ENCODE results near the gene TECTB. TPM values are rescaled to one million over a fixed set of nuclear protein-coding genes. Genes with fewer than 3 reads are reported as not detected.
A peak's percentile ranks its signal among the peaks of the same experiment; 100 is the strongest.

Gene TECTB
- total RNA-seq, 1 donor from 2014 or later, result not detected

DNA sequence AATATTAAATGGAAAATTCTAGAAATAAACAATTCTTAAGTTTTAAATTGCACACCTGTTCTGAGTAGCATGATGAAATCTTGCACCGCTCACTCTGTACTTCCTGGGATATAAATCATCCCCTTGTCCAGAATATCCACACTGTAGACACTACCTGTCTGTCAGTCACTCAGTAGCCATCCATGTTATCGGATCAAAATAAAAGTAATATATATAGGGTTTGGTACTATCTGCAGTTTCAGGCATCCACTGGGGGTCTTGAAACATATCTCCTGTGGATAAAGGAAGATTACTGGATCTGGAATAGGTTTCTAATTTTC is 6.8 kb downstream of the TECTB start:
- Histone ChIP-seq H3K4me1 (no peaks in the 10 kb centered on the region), H3K27ac (no peak overlapping the region), H3K9me3 (no peaks in the 10 kb centered on the region), H3K27me3 (no peaks in the 10 kb centered on the region), H3K36me3 (no peaks in the 10 kb centered on the region), H3K4me3 (no peak overlapping the region)
- ATAC-seq (no peak), DNase-seq (no peak)
- intact Hi-C loops (cut with DNase I), result no loop called here
- TF ChIP-seq, protein P1, sequence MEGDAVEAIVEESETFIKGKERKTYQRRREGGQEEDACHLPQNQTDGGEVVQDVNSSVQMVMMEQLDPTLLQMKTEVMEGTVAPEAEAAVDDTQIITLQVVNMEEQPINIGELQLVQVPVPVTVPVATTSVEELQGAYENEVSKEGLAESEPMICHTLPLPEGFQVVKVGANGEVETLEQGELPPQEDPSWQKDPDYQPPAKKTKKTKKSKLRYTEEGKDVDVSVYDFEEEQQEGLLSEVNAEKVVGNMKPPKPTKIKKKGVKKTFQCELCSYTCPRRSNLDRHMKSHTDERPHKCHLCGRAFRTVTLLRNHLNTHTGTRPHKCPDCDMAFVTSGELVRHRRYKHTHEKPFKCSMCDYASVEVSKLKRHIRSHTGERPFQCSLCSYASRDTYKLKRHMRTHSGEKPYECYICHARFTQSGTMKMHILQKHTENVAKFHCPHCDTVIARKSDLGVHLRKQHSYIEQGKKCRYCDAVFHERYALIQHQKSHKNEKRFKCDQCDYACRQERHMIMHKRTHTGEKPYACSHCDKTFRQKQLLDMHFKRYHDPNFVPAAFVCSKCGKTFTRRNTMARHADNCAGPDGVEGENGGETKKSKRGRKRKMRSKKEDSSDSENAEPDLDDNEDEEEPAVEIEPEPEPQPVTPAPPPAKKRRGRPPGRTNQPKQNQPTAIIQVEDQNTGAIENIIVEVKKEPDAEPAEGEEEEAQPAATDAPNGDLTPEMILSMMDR (IDR thresholded peaks at IDR 0.05), result no peak

DNA sequence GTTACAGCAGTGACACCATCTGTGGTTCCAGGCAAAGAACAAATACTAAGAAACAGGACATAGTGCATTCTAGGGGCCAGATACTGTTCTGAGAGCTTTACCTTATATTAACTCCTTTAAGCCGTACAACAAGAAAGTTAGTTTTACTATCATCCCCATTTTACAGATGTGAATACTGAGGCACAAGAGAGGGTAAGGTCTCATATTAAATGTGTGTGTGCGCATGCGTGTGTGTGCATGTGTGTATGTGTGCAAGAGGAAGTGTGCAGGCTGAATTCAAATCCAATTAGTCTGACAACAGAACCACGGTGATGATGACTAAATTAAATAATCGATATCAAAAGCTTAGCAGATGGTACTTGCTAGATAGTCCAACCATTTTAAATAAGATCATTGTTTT is 11.0 kb downstream of the TECTB start:
- Histone ChIP-seq H3K27ac (no peak overlapping the region), H3K36me3 (no peaks in the 10 kb centered on the region)
- ATAC-seq, result no peak

DNA sequence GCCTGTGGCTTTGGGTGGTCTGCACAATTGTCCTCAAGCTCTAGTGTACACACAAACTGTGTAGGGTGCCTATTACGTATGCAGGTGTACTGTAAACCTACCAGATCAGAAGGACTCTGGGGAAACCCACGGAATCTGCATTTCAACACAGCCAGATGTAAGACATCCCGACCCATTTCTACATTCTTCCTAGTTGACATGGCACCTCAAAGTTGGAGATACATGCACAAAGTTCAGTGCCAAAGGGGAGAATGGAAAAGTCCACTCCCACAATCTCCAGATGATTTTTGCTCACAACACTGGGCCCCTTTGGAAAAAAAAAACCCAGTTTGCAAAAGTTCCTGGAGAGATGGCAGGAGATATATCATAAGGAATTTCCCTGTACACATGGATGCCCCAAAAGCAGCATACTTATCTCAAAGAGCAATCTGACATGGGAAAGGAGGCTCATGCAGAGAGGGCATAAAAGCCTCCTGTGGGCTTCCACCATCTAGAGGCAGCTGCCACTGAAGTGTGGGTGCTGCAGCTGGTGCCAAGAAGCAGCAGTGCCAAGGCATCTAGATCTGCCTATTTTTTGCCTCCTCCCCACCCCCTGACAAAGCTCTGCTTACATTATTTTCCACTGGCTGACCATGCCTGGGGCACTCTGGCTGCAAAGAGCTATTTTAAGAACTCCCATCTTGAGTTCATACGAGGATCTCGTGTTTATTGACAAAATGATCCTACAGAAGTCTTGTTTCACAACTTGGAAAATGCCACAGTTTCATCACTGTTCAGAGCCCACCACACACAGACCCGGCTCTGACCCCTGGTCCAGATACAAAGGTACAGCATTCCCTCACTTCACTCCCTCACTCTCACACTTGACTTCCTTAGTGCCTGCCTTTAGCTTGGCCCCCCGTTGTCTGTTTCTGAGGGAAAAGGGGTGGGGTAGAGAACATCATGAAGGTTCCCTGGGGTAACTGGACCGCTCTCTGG is 12.9 kb downstream of the TECTB start:
- H3K4me3 ChIP-seq, result no peak overlapping the region
- DNase-seq (no peak), ATAC-seq (peak; percentile 47)
- H3K36me3 ChIP-seq, result no peaks in the 10 kb centered on the region
- no peaks in the 10 kb centered on the region for H3K27me3 ChIP-seq
- intact Hi-C loops (cut with DNase I), result no loop called here
- H3K4me1 ChIP-seq, result peaks cover 3% of the 10 kb centered on the region
- TF ChIP-seq, protein P1 (IDR thresholded peaks at IDR 0.05), result no peak
- H3K9me3 ChIP-seq, result no peaks in the 10 kb centered on the region
- no peak overlapping the region for H3K27ac ChIP-seq

More for the DNA sequence above, 11.0 kb downstream of the TECTB start:
- TF ChIP-seq, protein P1 (IDR thresholded peaks at IDR 0.05), result no peak
- Histone ChIP-seq H3K27me3 (no peaks in the 10 kb centered on the region), H3K9me3 (no peaks in the 10 kb centered on the region), H3K4me3 (no peak overlapping the region), H3K4me1 (peaks cover 3% of the 10 kb centered on the region)
- no peak for DNase-seq
- intact Hi-C loops (cut with DNase I), result no loop called here

DNA sequence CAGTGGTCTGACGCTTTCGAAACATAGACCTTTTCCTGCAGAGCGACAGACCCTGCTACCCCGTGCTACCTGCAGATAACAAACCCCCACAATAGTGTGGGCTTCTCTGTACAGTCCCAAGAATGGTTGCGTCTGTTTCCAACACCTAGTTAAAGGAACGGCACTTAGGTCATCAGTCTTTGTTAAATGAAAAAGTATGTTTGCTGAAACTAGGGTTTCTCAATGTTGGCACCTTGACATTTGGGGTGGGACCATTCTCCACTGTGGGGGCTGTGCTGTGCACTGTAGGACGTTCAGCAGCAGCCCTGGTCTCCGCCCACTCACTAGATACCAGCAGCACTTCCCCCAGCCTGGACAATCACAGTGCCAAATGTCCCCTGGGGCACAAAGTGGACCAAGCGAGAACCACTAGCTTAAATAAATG is 13.7 kb downstream of the TECTB start:
- H3K27ac ChIP-seq, result no peak overlapping the region
- peaks cover 3% of the 10 kb centered on the region for H3K4me1 ChIP-seq
- no peak for DNase-seq
- intact Hi-C loops (cut with DNase I), result no loop called here
- no peaks in the 10 kb centered on the region for H3K36me3 ChIP-seq
- no peaks in the 10 kb centered on the region for H3K9me3 ChIP-seq
- TF ChIP-seq, protein P1 (IDR thresholded peaks at IDR 0.05), result no peak
- no peaks in the 10 kb centered on the region for H3K27me3 ChIP-seq
- H3K4me3 ChIP-seq, result no peak overlapping the region
- ATAC-seq, result peak; percentile 38

DNA sequence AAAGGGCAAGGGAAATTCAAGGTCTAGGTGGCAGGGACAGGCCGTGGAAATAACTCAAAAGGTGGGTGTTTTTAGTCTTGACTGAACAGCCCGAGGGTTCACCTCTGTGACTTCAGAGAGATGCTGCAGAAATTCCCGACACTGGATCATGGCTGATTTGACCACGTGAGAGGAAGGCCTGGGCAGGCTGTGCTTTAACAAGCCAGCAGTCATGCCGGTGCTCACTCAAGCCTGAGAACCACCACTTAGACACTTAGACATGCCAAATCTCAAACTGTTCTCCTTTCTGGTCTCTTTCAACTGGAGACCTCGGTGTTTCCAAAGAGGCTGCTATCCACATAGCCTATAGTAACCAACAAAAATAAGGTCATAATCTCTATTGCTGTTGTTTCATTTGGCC is 15.4 kb downstream of the TECTB start:
- DNase-seq (no peak), ATAC-seq (no peak)
- H3K4me1 ChIP-seq, result peaks cover 3% of the 10 kb centered on the region
- TF ChIP-seq, protein P1 (IDR thresholded peaks at IDR 0.05), result no peak
- intact Hi-C loops (cut with DNase I), result no loop called here
- no peaks in the 10 kb centered on the region for H3K27me3 ChIP-seq
- no peaks in the 10 kb centered on the region for H3K36me3 ChIP-seq
- no peak overlapping the region for H3K4me3 ChIP-seq
- H3K27ac ChIP-seq, result no peak overlapping the region
- H3K9me3 ChIP-seq, result no peaks in the 10 kb centered on the region

All from upper lobe of right lung (tissue), 1 donor.